IPS-15b (cell line): Measurements from ENCODE around the gene ELMO1.

Source experiments
- H3K27me3 ChIP-seq: one replicate; pipeline ENCODE4 v1.6.1; 2013; ENCODE audit warnings: low read length; ENCODE audit not compliant: control insufficient read depth, insufficient read depth
- H3K36me3 ChIP-seq: one replicate; pipeline ENCODE4 v1.6.1; 2013; ENCODE audit warnings: low read length; ENCODE audit not compliant: control insufficient read depth, insufficient read depth
- H3K4me1 ChIP-seq: one replicate; pipeline ENCODE4 v1.6.1; 2013; ENCODE audit warnings: mild to moderate bottlenecking, low read length; ENCODE audit not compliant: control insufficient read depth, insufficient read depth
- H3K4me3 ChIP-seq: one replicate; pipeline ENCODE4 v1.5.1; 2013; ENCODE audit warnings: low read depth, low read length
- H3K9ac ChIP-seq: one replicate; pipeline ENCODE4 v1.6.1; 2013; ENCODE audit warnings: low read depth, mild to moderate bottlenecking, low read length
- H3K9me3 ChIP-seq: one replicate; pipeline ENCODE4 v1.6.1; 2013; ENCODE audit warnings: mild to moderate bottlenecking, low read length; ENCODE audit not compliant: control insufficient read depth, insufficient read depth

ELMO1 gene

GRCh38 chr7:37414352-37414983 lies 34.2 kb downstream of the ELMO1 start:
- Histone ChIP-seq H3K9me3 (no peaks in the 10 kb centered on the region), H3K36me3 (no peaks in the 10 kb centered on the region), H3K4me1 (peaks cover 4% of the 10 kb centered on the region), H3K4me3 (no peak overlapping the region), H3K27me3 (no peaks in the 10 kb centered on the region), H3K9ac (no peak overlapping the region)

- H3K4me3 ChIP-seq: no peak overlapping the region
- H3K27me3 ChIP-seq: no peaks in the 10 kb centered on the region
- H3K9me3 ChIP-seq: no peaks in the 10 kb centered on the region
- H3K4me1 ChIP-seq: peaks cover 1% of the 10 kb centered on the region
- H3K9ac ChIP-seq: no peak overlapping the region
- H3K36me3 ChIP-seq: no peaks in the 10 kb centered on the region
Observed at GRCh38 chr7:37411444-37412034, 37.1 kb downstream of the ELMO1 start.

GRCh38 chr7:37410305-37411229 lies 38.1 kb downstream of the ELMO1 start:
- Histone ChIP-seq H3K27me3 (no peaks in the 10 kb centered on the region), H3K4me1 (no peaks in the 10 kb centered on the region), H3K36me3 (no peaks in the 10 kb centered on the region), H3K4me3 (no peak overlapping the region), H3K9me3 (no peaks in the 10 kb centered on the region), H3K9ac (no peak overlapping the region)

GRCh38 chr7:37409461-37409860 lies 39.2 kb downstream of the ELMO1 start:
- H3K9me3 ChIP-seq: no peaks in the 10 kb centered on the region
- H3K4me3 ChIP-seq: no peak overlapping the region

GRCh38 chr7:37408291-37409228 lies 40.1 kb downstream of the ELMO1 start:
- H3K9ac ChIP-seq: no peak overlapping the region
- no peak overlapping the region for H3K4me3 ChIP-seq
- H3K9me3 ChIP-seq: no peaks in the 10 kb centered on the region
- no peaks in the 10 kb centered on the region for H3K27me3 ChIP-seq
- no peaks in the 10 kb centered on the region for H3K36me3 ChIP-seq
- H3K4me1 ChIP-seq: no peaks in the 10 kb centered on the region

More at GRCh38 chr7:37409461-37409860, 39.2 kb downstream of the ELMO1 start:
- Histone ChIP-seq H3K9ac (no peak overlapping the region), H3K36me3 (no peaks in the 10 kb centered on the region), H3K4me1 (no peaks in the 10 kb centered on the region), H3K27me3 (no peaks in the 10 kb centered on the region)

- Histone ChIP-seq H3K36me3 (no peaks in the 10 kb centered on the region), H3K4me1 (no peaks in the 10 kb centered on the region), H3K9me3 (no peaks in the 10 kb centered on the region)
Observed at GRCh38 chr7:37405603-37406122, 43.0 kb downstream of the ELMO1 start.

GRCh38 chr7:37405128-37405527 lies 43.5 kb downstream of the ELMO1 start:
- Histone ChIP-seq H3K9me3 (no peaks in the 10 kb centered on the region), H3K4me3 (no peak overlapping the region), H3K36me3 (no peaks in the 10 kb centered on the region), H3K27me3 (no peaks in the 10 kb centered on the region), H3K4me1 (no peaks in the 10 kb centered on the region), H3K9ac (no peak overlapping the region)

More at GRCh38 chr7:37405603-37406122, 43.0 kb downstream of the ELMO1 start:
- Histone ChIP-seq H3K4me3 (no peak overlapping the region), H3K27me3 (no peaks in the 10 kb centered on the region), H3K9ac (no peak overlapping the region)

- H3K4me3 ChIP-seq: no peak overlapping the region
- H3K9ac ChIP-seq: no peak overlapping the region
- peaks cover 6% of the 10 kb centered on the region for H3K4me1 ChIP-seq
- H3K36me3 ChIP-seq: no peaks in the 10 kb centered on the region
- H3K27me3 ChIP-seq: no peaks in the 10 kb centered on the region
- no peaks in the 10 kb centered on the region for H3K9me3 ChIP-seq
Observed at GRCh38 chr7:37399876-37400421, 48.7 kb downstream of the ELMO1 start.

GRCh38 chr7:37398403-37398802 lies 50.3 kb downstream of the ELMO1 start:
- Histone ChIP-seq H3K4me3 (no peak overlapping the region), H3K9me3 (no peaks in the 10 kb centered on the region), H3K27me3 (no peaks in the 10 kb centered on the region), H3K4me1 (peaks cover 6% of the 10 kb centered on the region), H3K36me3 (no peaks in the 10 kb centered on the region), H3K9ac (no peak overlapping the region)

- Histone ChIP-seq H3K4me1 (peaks cover 6% of the 10 kb centered on the region), H3K4me3 (no peak overlapping the region), H3K27me3 (no peaks in the 10 kb centered on the region), H3K9me3 (no peaks in the 10 kb centered on the region), H3K9ac (no peak overlapping the region), H3K36me3 (no peaks in the 10 kb centered on the region)
Observed at GRCh38 chr7:37395618-37396259, 52.9 kb downstream of the ELMO1 start.
